NCI-H82 treated with DMSO at 0.1 percent for 48 hours (cell line): ENCODE data around the gene CACNA1G.

Experiments
- DNase-seq: peaks from one replicate; lab custom pipeline; 2025; ENCODE audit not compliant: unreplicated experiment; lab: John Stamatoyannopoulos, UW

Gene CACNA1G

DNA sequence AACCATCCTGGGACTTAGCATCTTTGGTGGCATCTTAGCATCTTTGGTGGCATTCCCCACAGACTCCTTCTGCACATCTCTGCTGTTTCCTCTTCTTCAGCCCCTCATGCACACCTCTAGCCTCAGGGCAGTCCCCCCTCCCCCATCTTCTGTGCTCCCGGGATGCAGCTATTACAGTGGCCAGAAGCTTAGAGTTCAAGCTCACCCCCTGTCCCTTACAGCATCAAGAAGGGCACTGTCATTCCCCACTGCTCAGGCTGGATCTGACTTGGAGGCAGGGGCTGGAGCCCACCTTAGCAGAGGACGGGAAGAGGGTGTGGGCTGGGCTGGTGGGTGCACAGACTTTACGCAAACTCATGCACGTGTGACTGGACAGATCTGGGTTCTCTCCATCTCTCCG lies 27.3 kb upstream of the CACNA1G start:
- DNase-seq, result no peak

- DNase-seq, result no peak
Measured at GRCh38 chr17:50533720-50534148, 26.8 kb upstream of the CACNA1G start.

DNA sequence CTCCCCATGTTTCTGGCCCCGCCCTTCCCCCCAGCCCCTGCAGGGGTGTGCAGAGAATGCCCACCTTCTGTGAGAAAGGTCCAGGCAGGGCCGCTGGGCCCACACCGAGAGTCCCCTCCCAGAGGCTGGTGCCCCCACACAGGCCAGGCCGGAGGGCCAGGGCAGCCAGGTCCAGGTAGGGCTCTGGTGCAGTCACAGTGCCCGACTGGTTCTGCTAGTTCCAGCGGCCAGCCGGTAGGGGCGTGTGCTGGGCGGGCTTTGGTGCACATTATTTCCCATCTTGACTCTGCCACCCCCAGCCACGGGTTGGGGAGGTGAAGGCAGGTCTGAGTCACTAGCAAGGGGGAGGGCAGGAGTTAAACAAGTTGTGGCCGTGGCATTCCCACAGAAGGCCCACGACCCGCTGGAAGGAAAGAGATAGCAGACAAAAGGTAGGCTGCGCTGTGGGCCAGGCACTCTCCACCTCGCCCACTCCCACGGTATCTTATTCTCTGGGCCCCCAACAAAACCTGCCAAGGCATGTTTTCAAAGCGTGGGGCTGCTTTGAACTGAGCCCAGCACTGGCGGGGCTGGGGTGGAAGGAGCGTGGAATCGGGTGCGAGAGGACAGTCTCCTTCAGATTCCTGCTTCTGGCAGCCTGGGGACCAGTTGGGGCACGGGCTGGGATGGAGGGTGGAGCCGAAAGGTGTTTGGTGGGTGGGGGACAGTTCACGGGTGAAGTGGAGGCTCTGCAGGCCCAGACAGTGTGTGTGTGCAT lies 26.1 kb upstream of the CACNA1G start:
- DNase-seq, result no peak

DNA sequence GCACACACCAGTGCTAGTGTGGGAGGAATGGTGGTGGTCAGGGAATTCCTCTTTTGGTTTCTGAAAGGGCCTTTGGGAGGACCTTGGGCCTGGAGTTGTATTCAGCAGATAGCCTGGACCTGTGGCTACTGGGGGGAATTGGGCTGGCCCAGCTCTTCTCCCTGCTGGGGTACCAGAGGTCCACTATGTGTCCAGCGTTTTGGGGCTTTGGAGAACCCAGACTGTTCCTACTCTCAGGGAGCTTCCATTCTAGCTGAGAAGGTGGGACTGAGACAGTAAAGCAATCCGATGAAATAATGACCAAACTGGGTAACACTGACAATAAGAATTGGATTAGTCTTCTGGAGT lies 25.6 kb upstream of the CACNA1G start:
- DNase-seq, result no peak

GRCh38 chr17:50535407-50535806 lies 25.1 kb upstream of the CACNA1G start:
- DNase-seq, result no peak

DNA sequence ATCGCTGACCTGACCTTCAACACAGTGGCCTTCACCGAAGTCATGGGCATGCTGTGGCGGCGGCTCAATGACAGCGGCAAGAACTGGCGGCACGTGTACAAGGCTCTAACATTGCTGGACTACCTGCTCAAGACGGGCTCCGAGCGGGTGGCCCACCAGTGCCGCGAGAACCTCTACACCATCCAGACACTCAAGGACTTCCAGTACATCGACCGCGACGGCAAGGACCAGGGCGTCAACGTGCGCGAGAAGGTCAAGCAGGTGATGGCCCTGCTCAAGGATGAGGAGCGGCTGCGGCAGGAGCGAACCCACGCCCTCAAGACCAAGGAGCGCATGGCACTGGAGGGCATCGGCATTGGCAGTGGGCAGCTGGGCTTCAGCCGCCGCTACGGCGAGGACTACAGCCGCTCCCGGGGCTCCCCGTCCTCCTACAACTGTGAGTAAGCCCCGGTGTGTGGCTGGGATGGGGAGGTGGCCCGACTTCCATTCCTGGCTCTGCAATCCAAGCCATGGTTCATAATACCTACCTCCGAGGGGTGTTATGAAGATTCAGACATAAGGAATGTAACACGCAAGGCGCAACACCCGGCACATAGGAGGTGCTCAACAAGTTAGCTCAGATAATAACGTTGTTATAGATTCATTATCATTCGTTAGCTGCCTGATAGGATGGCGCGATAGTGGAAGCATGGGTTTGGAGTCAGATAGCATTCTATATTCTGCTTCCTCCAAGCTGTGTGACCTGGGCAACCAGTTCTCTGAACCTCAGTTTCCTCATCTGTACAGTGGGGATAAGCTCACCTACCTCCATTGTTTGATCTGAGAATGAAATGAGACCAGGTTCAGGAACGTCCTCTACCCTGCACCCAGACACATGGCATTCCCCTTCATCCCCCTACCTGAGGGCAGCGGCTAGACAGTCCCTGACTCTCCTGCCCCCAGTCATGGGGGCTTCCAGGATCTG lies 23.6 kb upstream of the CACNA1G start:
- no peak for DNase-seq

GRCh38 chr17:50537721-50538548 lies 22.6 kb upstream of the CACNA1G start:
- DNase-seq, result no peak

- DNase-seq, result no peak
Measured at GRCh38 chr17:50538549-50539410, 21.7 kb upstream of the CACNA1G start.

DNA sequence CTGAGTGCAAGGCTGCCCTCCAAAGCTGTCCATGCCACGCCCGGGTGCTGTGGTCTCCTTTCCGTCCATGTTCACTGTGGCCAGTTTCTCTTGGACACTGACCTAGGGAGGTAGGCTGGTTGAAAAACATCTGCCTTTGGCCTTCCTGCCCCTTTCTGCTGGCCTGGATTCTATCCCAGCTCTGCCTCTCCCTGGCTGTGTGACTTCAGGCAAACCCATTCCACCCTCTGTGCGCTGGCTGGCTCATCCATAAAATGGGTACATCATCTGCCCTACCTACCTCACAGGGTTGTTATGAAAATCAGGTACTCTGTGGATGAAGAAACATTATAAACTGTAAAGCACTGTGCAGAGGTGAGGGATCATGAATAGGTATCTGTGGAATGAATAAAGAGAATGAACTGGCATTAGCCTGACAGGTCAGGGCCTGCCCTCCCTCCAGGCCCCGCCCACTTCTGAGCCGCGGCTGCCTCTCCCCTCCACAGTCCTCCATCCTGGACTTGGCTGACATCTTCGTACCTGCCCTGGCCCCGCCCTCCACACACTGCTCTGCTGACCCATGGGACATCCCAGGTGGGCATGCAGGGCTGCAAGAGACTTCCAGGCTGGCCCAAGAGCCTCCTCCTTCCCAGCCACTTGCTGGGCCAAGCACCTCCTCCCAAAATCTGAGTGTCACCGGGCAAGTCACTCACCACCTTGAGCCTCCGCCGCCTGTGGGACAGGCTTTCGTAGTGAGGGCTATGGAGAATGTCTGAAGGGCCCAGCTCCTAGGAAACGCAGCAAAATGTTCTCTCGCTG lies 20.6 kb upstream of the CACNA1G start:
- no peak for DNase-seq

- no peak for DNase-seq
Measured at GRCh38 chr17:50540560-50541401, 19.7 kb upstream of the CACNA1G start.

DNA sequence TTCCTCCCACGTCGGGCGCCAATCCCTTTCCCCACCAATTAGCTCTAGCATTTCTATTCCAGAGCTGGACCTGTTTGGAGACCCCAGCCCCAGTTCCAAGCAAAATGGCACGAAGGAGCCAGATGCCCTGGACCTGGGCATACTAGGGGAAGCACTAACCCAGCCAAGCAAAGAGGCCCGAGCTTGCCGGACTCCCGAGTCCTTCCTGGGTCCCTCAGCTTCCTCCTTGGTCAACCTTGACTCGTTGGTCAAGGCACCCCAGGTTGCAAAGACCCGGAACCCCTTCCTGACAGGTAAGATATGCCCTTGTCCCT lies 19.2 kb upstream of the CACNA1G start:
- DNase-seq, result no peak

- DNase-seq, result peak; percentile 14
Measured at GRCh38 chr17:50541716-50542688, 18.5 kb upstream of the CACNA1G start.

DNA sequence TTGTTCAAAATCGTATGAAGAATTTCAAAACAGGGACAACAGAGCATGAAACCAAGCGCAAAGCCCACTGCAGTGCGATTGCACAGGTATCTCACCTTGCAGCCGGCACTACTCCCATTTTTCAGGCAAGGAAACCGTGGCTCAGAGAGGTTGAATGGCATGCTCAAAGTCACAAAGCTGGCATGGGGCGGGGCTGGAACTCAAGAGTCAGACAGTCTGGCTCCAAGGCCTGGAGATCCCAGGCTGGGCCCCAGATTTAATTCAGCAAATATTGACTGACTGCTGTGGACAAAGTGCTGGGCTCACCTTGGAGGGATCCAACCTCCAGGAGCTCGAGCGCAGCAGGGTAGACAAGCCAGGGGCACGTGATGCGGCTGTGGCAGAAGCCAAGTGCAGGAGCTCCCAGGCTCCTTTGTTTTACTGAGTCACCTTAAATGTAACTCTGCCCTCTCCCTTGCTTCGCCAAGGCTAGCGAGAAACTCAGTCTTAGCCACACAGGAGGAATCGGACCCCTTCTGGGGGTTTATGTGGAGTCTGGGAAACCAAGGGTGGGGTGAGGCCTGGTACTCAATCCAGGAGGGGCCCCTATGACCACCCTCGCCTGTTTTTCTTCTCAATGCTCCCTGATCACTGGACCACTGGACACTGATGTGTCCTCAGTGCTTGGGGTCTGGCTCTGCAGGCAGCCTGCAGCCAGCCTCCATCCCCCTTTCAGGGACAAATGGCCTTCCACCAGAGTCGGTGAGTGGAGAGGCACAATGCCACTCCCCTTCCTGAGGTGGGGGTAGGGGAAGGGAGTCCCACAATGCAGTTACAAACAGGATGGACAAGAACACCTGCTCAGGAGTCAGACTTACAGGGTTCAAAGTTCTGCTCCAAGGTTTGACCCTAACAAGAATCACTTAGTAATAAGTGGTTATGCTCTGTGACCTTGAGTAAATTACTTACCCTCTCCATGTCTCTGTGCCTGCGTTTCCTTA lies 17.4 kb upstream of the CACNA1G start:
- no peak for DNase-seq

- DNase-seq, result no peak
Measured at GRCh38 chr17:50544516-50544915, 16.0 kb upstream of the CACNA1G start.

DNA sequence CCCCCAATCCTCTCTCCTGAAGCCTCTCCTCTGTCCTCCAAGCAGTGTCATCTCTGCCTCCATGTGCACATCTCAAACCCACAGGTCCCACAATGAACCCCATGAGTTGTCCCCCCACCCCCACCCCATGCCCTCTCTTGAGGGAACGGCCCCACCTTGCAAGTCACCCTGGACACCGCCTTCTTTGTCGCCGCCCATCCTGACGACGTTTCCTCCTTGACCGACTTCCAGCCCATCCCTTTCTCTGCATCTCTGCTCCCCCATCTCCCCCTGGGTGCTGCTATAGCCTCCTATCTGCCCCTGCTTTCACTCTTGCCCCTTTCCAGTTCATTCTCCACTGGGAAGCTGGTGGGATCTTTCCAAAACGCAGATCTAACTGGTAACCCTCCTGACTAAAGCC lies 15.2 kb upstream of the CACNA1G start:
- no peak for DNase-seq

- no peak for DNase-seq
Measured at GRCh38 chr17:50546701-50547034, 13.8 kb upstream of the CACNA1G start.
